GM10266 (cell line): ENCODE results near the gene DYNLT5.

Experiments used
- DNase-seq: peaks from one replicate; pipeline ENCODE4 v3.0.0; 2012; ENCODE audit errors: extremely low spot score
- CTCF ChIP-seq: IDR thresholded peaks from 2 replicates; pipeline ENCODE4 v1.5.1; 2012; ENCODE audit warnings: mild to moderate bottlenecking, low read depth; ENCODE audit not compliant: control insufficient read depth, insufficient read depth; ENCODE audit errors: missing control alignments

Gene DYNLT5

DNA sequence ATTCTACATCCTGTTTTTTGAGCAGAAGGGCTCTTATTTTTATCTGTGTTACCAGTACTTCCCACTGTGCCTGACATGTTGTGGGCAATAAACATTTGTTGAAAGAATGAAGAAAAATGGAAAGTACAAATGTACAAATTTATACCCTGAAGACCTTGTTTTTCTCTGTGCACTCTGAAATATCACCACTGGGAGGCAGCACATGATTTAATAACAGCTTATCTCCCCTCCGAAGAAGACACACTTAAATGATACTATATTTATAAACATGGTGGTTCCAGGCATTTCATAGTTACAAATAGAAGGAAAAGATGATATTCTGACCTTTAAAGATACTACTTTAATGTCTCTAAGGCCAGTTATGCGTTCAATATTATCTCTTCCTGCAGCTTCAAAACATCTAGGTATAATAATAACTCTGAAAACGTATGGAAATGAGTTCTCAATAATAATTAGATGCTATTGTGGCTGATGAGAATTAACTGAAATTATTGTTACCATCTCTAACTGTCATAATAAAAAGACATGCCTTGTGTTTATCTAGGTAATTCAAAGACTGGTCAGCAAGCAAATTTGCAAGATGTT is 12.8 kb downstream of the DYNLT5 start:
- DNase-seq, result peak; percentile 51
- TF ChIP-seq CTCF, result peak; percentile 71

- no peak for DNase-seq
- no peak for TF ChIP-seq CTCF
These were observed 15.4 kb downstream of the DYNLT5 start for GRCh38 chr1:66767626-66768025.

GRCh38 chr1:66768965-66769364 is 16.7 kb downstream of the DYNLT5 start:
- no peak for DNase-seq
- no peak for TF ChIP-seq CTCF

DNA sequence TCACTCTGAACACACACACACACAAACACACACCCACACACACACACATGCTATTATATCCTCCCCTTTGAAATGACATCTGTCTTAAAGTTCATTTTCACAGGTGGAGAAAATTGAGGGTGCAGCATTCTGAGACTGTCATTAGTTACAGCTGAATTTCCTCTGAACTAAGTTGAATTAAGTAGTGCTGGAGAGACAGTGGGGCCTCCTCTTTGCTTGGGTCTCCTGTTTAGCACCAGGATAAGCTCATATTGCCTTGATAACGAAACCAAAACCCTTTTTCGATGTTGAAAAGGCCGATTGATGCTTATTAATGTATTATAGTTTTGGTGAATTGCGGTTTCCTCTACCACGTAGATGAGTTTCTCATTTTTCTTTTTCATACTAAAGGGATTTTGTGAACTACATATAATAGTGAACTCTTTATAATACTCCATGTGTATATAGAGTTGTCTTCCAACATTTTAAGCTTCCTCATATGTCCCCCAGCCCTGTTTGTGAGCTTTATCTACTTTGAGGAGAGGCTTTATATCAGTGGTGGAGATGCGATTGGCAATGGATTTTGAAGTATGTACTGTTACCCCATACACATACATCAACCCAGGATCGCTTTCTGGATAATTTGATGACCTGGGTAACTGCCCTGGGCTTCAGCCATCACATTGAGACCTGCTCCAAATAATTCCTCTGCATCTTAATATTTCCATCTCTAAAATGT is 17.4 kb downstream of the DYNLT5 start:
- DNase-seq, result no peak
- no peak for TF ChIP-seq CTCF

GRCh38 chr1:66770240-66770639 is 18.0 kb downstream of the DYNLT5 start:
- DNase-seq, result no peak
- TF ChIP-seq CTCF, result no peak

- no peak for TF ChIP-seq CTCF
- no peak for DNase-seq
These were observed 18.4 kb downstream of the DYNLT5 start for GRCh38 chr1:66770694-66771093.

- no peak for TF ChIP-seq CTCF
- no peak for DNase-seq
These were observed 21.0 kb downstream of the DYNLT5 start for GRCh38 chr1:66773227-66773626.
